BJ (cell line): ENCODE data around the gene PARVG. TPM values are rescaled to one million over a fixed set of nuclear protein-coding genes. Genes with fewer than 3 reads are reported as not detected.

Experiments used
- CTCF ChIA-PET: fragments of 350-600 bp; formaldehyde crosslinking; extraction: SDS; loops from one replicate; lab custom pipeline; 2021; ENCODE audit warnings: antibody characterized with exemption, inconsistent platforms; lab: Yijun Ruan, JAX
- POLR2A ChIA-PET: fragments of 300-600 bp; sonication (Branson Sonifier 250); formaldehyde crosslinking; extraction: SDS; loops from one replicate; lab custom pipeline; 2021; ENCODE audit warnings: antibody characterized with exemption; lab: Charles Lee
- DNase-seq: peaks from one replicate; pipeline ENCODE4 v3.0.0-alpha.2; 2011; ENCODE audit warnings: low read depth
- H3K27me3 ChIP-seq: 2 replicates; pipeline ENCODE4 v1.6.0; 2011; ENCODE audit warnings: low read length; ENCODE audit not compliant: control insufficient read depth, insufficient read depth
- H3K36me3 ChIP-seq: 2 replicates; pipeline ENCODE4 v1.5.1; 2011; ENCODE audit warnings: low read length; ENCODE audit not compliant: control insufficient read depth, insufficient read depth
- H3K4me3 ChIP-seq: 2 replicates; pipeline ENCODE4 v1.5.1; 2011; ENCODE audit warnings: low read depth, mild to moderate bottlenecking, control low read depth, low read length
- polyA plus RNA-seq: library from polyadenylated mRNA; depleted of rRNA; stranded (reverse); fragments of >200 nt; gene quantifications from 2 replicates; pipeline ENCODE4 v1.2.3, GENCODE V29; 2011
- TF ChIP-seq, protein P1 (sequence below): IDR thresholded peaks from 2 replicates; pipeline ENCODE4 v1.5.1; 2011; ENCODE audit warnings: low read depth, mild to moderate bottlenecking, control low read depth, inconsistent platforms, low read length, moderate library complexity; ENCODE audit not compliant: insufficient read depth

PARVG gene
- polyA plus RNA-seq, 1 experiment: not detected

DNA sequence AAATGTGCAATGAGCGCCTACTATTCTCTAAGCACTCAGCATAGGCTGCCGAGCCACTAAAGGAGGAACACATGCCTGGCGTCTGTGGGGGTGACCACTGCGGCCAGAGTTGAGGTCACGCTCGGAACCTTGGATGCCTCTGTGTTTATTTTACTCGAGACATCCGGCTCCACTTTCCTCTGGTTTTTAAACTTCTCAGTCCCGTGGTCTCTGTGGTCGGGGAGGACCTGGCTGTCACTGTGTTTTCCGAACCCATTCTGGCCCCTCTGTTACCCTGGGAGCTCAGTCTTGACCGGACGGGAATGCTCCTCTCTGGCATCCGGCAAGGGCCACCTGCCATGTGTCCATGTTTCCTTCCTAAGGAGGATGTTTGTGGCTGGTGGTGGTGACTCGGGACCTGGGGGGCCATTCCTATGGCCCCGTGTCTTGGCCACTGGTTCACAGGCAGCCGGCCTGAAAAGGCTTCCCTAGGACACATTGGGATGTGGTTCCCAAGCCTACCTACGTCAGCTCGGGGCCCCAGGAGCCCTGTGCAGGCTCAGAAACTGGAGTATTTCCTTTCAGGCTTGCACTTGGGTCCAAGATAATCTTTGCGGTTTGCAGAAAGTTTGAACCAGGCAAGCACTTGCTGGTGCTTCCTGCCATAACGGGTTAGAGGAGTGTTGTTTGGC lies 46.7 kb upstream of the PARVG start:
- Histone ChIP-seq H3K4me3 (no peak overlapping the region), H3K27me3 (no peaks in the 10 kb centered on the region), H3K36me3 (peaks cover 24% of the 10 kb centered on the region)
- TF ChIP-seq, protein P1, sequence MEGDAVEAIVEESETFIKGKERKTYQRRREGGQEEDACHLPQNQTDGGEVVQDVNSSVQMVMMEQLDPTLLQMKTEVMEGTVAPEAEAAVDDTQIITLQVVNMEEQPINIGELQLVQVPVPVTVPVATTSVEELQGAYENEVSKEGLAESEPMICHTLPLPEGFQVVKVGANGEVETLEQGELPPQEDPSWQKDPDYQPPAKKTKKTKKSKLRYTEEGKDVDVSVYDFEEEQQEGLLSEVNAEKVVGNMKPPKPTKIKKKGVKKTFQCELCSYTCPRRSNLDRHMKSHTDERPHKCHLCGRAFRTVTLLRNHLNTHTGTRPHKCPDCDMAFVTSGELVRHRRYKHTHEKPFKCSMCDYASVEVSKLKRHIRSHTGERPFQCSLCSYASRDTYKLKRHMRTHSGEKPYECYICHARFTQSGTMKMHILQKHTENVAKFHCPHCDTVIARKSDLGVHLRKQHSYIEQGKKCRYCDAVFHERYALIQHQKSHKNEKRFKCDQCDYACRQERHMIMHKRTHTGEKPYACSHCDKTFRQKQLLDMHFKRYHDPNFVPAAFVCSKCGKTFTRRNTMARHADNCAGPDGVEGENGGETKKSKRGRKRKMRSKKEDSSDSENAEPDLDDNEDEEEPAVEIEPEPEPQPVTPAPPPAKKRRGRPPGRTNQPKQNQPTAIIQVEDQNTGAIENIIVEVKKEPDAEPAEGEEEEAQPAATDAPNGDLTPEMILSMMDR: no peak
- POLR2A ChIA-PET: no interaction called here
- DNase-seq: no peak
- CTCF ChIA-PET: interaction anchor here (0.5 kb wide), 1 partner anchor 231 kb away, joined by 3 read pairs; no protein-coding TSS in a partner anchor

DNA sequence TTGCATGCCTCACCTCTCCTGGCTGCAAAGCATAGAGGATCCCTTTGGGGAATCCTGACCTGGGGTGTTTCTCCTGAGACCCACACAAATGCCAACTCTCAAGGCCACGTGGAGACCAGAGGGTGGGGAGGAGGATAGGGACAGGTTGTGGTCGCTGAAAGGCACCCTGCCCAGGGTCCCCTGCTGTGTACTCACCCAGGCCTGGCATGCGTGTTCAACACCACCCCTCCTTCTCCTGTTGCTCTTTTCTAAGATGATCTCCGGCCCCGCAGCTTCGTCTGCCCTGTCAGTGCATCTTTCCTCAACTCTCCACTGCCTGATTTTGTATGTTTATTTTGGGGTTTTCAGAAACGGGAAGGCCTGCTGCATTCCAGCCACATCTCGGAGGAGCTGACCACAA lies 44.6 kb upstream of the PARVG start:
- Histone ChIP-seq H3K27me3 (no peaks in the 10 kb centered on the region), H3K4me3 (no peak overlapping the region), H3K36me3 (peaks cover 24% of the 10 kb centered on the region)
- ChIA-PET POLR2A (no interaction called here), CTCF (no interaction called here)
- TF ChIP-seq, protein P1: no peak
- DNase-seq: no peak

DNA sequence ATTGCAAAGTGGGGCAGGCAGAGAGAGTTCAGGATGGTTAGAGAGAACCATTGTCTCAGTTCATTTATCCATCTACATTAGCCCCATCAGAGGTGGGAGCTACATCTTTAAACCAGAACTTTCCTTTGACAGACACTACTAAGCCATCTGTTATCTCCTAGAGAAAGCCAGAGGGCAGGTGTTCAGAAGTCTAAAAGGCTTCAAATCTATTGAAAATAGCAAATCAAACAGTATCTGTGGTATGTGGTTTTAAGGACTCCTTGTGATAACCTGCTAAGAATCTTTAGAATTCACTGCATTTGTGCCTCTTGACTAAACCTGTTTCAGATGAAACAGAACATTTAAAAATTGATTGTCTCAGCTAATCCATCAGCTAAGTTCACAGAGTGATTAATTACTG lies 43.9 kb upstream of the PARVG start:
- ChIA-PET CTCF (no interaction called here), POLR2A (no interaction called here)
- H3K36me3 ChIP-seq: peaks cover 24% of the 10 kb centered on the region
- H3K4me3 ChIP-seq: no peak overlapping the region
- TF ChIP-seq, protein P1: no peak
- no peak for DNase-seq
- H3K27me3 ChIP-seq: no peaks in the 10 kb centered on the region

DNA sequence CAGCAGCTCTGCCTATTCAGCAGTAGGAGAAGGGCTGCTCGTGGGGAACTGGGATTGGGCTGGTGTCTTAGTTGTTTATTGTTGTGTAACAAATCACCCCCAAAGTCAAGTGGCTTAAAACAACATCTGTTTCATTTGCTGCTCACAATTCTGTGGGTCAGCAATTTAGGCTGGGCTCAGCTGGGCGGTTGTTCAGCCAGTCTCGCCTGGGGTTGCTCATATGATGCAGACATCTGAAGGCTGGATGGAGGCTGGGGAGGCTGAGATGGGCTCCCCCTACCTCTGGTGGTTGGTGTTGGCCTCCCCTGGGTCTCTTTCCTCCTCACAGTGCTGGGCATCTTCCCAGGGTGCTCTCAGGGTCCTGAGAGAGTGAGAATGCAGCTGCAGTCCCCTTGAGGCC lies 43.3 kb upstream of the PARVG start:
- TF ChIP-seq, protein P1: no peak
- ChIA-PET CTCF (no interaction called here), POLR2A (no interaction called here)
- H3K36me3 ChIP-seq: peaks cover 24% of the 10 kb centered on the region
- no peak overlapping the region for H3K4me3 ChIP-seq
- DNase-seq: no peak
- no peaks in the 10 kb centered on the region for H3K27me3 ChIP-seq

DNA sequence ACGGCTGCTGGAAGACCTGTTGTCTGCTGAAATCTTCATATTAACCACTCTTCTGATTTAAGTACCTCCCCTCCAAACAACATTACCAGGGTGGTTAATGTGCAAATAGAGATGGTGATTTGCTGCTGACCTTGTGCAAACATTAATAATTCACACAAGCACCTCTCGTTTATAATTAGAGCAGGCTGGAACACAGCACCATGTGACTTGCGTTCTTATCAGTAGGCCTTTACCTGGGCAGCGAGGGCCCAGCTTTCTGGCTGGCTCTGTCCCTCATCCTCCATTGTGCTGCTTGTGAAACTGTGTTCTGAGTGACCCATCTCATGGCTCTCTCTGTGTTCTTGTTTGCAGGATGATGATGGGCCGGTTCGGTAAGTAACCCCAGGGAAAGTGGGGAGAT lies 41.0 kb upstream of the PARVG start:
- CTCF ChIA-PET: interaction anchor here (1.0 kb wide), 1 partner anchor 13 kb away, joined by 4 read pairs; no protein-coding TSS in a partner anchor
- peaks cover 19% of the 10 kb centered on the region for H3K36me3 ChIP-seq
- H3K4me3 ChIP-seq: no peak overlapping the region
- POLR2A ChIA-PET: no interaction called here
- no peak for DNase-seq
- TF ChIP-seq, protein P1: no peak
- H3K27me3 ChIP-seq: no peaks in the 10 kb centered on the region
